Endothelial cell (in vitro differentiated cells): ENCODE data around the gene LRRIQ1. TPM values are rescaled to one million over a fixed set of nuclear protein-coding genes. Genes with fewer than 3 reads are reported as not detected.

Source experiments
- DNase-seq: peaks from one replicate; pipeline ENCODE4 v3.0.0; 2021; ENCODE audit warnings: low spot score
- H3K27ac Mint-ChIP-seq: one replicate; pipeline ENCODE4 v1.8.0; 2021; ENCODE audit warnings: mixed read lengths, inconsistent platforms; ENCODE audit not compliant: unreplicated experiment
- H3K27me3 Mint-ChIP-seq: one replicate; pipeline ENCODE4 v1.8.0; 2021; ENCODE audit warnings: mild to moderate bottlenecking, moderate library complexity, mixed read lengths, inconsistent platforms; ENCODE audit not compliant: unreplicated experiment
- H3K36me3 Mint-ChIP-seq: one replicate; pipeline ENCODE4 v1.8.0; 2021; ENCODE audit warnings: mild to moderate bottlenecking, low read depth, mixed read lengths, inconsistent platforms; ENCODE audit not compliant: unreplicated experiment
- H3K4me1 Mint-ChIP-seq: one replicate; pipeline ENCODE4 v1.8.0; 2021; ENCODE audit warnings: mild to moderate bottlenecking, mixed read lengths, inconsistent platforms; ENCODE audit not compliant: unreplicated experiment
- H3K4me3 Mint-ChIP-seq: one replicate; pipeline ENCODE4 v1.8.0; 2021; ENCODE audit warnings: mild to moderate bottlenecking, mixed read lengths, inconsistent platforms; ENCODE audit not compliant: unreplicated experiment
- H3K9me3 Mint-ChIP-seq: one replicate; pipeline ENCODE4 v1.8.0; 2021; ENCODE audit warnings: mixed read lengths, inconsistent platforms; ENCODE audit not compliant: unreplicated experiment
- total RNA-seq: library from RNA; stranded (reverse); fragmentation: NEBNext Ultra II Directional; extraction: Animal tissue kit (Norgen Biotek cat#: 25700); gene quantifications from one replicate; pipeline ENCODE4 v1.2.1, GENCODE V29; 2021; ENCODE audit not compliant: unreplicated experiment
- TF ChIP-seq, protein P1 (sequence below): fragments of 200-600 bp; sonication (generic); IDR thresholded peaks from one replicate; pipeline ENCODE4 v1.5.0; 2021; ENCODE audit warnings: antibody characterized with exemption; ENCODE audit not compliant: unreplicated experiment

The LRRIQ1 gene
- total RNA-seq, 1 donor from 2014 or later: 1.1 TPM

DNA sequence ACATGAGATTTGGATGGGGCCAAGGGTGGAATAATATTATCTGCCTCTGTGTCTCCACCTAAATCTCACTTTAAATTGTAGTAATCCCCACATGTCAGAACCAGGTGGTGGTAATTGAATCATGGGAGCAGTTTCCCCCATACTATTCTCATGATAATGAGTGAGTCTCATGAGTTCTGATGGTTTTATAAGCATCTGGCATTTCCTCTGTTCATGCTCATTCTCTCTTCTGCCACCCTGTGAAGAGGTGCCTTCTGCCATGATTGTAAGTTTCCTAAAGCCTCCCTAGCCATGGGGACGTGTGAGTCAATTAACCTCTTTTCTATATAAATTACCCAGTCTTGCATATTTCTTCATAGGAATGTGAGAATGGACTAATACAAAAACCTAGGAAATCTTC, 29.9 kb upstream of the LRRIQ1 start:
- TF ChIP-seq, protein P1, sequence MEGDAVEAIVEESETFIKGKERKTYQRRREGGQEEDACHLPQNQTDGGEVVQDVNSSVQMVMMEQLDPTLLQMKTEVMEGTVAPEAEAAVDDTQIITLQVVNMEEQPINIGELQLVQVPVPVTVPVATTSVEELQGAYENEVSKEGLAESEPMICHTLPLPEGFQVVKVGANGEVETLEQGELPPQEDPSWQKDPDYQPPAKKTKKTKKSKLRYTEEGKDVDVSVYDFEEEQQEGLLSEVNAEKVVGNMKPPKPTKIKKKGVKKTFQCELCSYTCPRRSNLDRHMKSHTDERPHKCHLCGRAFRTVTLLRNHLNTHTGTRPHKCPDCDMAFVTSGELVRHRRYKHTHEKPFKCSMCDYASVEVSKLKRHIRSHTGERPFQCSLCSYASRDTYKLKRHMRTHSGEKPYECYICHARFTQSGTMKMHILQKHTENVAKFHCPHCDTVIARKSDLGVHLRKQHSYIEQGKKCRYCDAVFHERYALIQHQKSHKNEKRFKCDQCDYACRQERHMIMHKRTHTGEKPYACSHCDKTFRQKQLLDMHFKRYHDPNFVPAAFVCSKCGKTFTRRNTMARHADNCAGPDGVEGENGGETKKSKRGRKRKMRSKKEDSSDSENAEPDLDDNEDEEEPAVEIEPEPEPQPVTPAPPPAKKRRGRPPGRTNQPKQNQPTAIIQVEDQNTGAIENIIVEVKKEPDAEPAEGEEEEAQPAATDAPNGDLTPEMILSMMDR: no peak
- no peaks in the 10 kb centered on the region for H3K9me3 Mint-ChIP-seq
- H3K27ac Mint-ChIP-seq: no peak overlapping the region
- H3K27me3 Mint-ChIP-seq: no peaks in the 10 kb centered on the region
- no peak overlapping the region for H3K4me3 Mint-ChIP-seq
- H3K4me1 Mint-ChIP-seq: no peaks in the 10 kb centered on the region
- DNase-seq: no peak
- no peaks in the 10 kb centered on the region for H3K36me3 Mint-ChIP-seq

DNA sequence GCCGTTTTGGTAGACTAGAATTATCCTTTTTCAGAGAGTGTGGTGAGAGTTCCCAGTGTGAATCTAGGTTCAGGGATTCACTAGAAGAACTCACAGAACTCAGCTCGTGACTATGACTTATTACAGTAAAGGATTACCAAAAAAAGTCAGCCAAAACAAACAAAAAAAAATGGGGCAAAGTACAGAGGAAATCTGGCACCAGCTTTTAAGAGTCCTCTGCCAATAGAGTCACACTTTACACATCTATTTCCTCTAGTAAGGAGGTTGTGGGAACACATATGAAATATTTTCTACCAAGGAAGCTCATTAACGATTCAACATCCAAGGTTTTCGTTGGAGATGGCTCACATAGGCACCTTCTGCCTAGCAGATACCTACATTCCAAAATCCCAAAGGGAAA, 28.3 kb upstream of the LRRIQ1 start:
- Mint-ChIP-seq H3K27me3 (no peaks in the 10 kb centered on the region), H3K9me3 (no peaks in the 10 kb centered on the region), H3K27ac (no peak overlapping the region), H3K4me1 (no peaks in the 10 kb centered on the region), H3K36me3 (no peaks in the 10 kb centered on the region), H3K4me3 (no peak overlapping the region)
- no peak for DNase-seq
- TF ChIP-seq, protein P1: no peak

DNA sequence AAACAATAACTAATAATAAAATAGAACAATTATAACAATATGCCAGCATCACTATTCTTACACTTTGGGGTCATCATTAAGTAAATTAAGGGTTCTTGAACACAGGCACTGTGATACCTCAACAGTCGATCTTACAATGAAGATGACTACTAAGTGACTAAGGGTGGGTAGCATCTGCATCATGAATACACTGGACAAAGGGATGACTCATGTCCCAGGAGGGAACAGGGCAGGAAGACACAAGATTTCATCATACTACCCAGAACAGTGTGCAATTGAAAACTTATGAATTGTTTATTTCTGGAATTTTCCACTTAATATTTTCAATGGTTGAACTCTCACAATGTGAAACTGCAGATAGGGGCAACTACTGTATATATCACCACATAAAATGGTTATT, 19.7 kb upstream of the LRRIQ1 start:
- Mint-ChIP-seq H3K27me3 (no peaks in the 10 kb centered on the region), H3K4me3 (no peak overlapping the region), H3K4me1 (no peaks in the 10 kb centered on the region), H3K36me3 (no peaks in the 10 kb centered on the region), H3K9me3 (no peaks in the 10 kb centered on the region), H3K27ac (no peak overlapping the region)
- DNase-seq: no peak
- TF ChIP-seq, protein P1: no peak

DNA sequence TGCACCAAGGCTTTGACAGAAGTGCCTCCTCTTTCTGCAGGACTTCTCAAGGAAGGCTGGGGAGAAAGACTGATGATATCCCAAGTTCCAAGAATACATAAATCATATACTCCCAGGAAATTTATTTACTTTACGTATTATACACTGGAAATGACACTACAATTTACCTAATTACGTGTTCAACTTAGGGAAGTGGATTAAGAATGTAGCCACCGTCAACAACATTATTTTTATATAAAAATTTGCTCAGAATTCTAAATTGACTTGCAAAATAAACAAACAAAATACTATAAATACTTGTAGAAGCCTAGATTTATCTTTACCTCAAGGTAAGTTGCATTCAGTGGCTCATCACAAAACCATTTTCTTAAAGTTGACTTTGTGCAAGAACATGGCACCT, 19.0 kb upstream of the LRRIQ1 start:
- Mint-ChIP-seq H3K27ac (no peak overlapping the region), H3K27me3 (no peaks in the 10 kb centered on the region), H3K9me3 (no peaks in the 10 kb centered on the region), H3K4me1 (no peaks in the 10 kb centered on the region), H3K36me3 (no peaks in the 10 kb centered on the region), H3K4me3 (no peak overlapping the region)
- TF ChIP-seq, protein P1: no peak
- no peak for DNase-seq

DNA sequence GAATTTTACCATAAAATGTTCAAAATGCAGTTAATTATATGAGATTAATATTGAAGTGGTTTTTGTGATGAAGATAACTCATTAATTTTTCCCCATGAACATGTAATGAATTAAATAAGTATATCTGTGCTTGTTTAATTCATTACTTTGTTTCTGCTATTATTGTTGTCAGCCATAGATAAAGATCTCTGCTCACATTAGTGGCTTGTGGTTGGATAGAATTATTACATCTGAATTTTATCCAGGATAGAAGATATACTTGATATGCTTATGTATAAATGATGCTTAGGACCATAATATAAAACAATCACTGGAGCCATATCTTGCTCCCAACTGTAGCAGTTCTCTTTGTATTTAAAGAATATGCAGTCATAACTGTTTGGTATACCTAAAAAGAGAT, 18.5 kb upstream of the LRRIQ1 start:
- Mint-ChIP-seq H3K9me3 (no peaks in the 10 kb centered on the region), H3K27me3 (no peaks in the 10 kb centered on the region), H3K4me1 (no peaks in the 10 kb centered on the region), H3K27ac (no peak overlapping the region), H3K36me3 (no peaks in the 10 kb centered on the region), H3K4me3 (no peak overlapping the region)
- no peak for DNase-seq
- TF ChIP-seq, protein P1: no peak
